Erythroblast (primary cell): ENCODE data around the gene SURF4.

Experiments
- DNase-seq, 2 experiments: peaks; one replicate each; lab custom pipeline; 2025; lab: John Stamatoyannopoulos, UW
- GATA1 ChIP-seq: IDR thresholded peaks from 2 replicates; pipeline ENCODE4 v1.6.1; 2011; ENCODE audit warnings: low read depth, mild to moderate bottlenecking, control low read depth, low read length, moderate library complexity
- POLR2A ChIP-seq: IDR thresholded peaks from 2 replicates; pipeline ENCODE4 v1.6.1; 2011; ENCODE audit warnings: mild to moderate bottlenecking, low read length

The SURF4 gene

DNA sequence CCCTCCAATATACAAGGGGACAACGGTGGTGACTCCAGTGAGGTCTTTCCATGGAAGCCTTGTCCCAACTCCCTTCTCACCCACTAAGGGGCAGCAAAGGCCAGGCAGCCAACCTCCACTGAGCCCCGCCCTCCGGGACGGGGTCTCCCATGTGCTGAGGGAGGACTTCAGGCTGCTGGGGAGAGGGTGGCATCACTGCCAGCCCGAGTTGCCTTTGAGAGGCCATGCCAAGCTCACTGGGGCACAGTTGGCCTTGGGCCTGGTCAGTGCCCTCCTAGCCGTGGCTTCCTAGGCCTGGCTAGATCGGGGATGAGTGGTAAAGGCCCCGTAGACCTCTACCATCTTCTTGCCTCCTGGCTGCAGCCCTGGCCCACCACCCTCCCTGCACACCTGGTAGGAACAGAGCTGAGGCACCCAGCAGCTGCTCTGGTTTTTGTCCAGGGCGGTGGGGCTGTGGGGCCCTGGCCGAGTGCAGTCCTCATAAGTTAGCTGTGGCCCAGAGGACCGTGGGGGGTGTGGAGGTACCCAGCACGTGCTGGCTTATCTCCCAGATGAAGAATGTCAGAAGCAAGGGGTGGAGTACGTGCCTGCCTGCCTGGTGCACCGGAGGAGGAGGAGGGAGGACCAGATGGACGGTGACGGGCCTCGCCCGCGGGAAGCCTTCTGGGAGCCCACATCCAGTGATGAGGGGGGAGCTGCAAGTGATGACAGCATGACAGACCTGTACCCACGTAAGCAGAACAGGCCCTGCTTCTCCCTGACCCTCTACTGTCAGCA, 16.3 kb downstream of the SURF4 start:
- no peak for TF ChIP-seq POLR2A
- no peak for TF ChIP-seq GATA1
- peak; percentile 65 to 82 for DNase-seq

DNA sequence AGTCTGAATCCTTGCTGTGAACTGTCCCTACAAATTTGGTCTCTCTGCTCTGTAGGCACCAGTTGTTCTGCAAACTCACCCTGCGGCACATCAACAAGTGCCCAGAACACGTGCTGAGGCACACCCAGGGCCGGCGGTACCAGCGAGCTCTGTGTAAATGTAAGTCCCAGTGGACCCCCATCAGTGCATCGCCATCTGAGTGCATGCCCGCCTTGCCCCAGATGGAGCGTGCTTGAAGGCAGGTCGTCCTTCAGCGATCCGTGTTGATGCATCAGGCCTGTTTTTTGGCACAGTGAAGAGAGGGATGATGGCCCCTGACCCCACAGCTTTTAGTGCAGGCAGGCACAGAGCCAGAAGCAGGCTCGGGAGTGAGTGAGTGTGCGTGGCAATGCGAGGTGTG, 18.2 kb downstream of the SURF4 start:
- DNase-seq = no peak

DNA sequence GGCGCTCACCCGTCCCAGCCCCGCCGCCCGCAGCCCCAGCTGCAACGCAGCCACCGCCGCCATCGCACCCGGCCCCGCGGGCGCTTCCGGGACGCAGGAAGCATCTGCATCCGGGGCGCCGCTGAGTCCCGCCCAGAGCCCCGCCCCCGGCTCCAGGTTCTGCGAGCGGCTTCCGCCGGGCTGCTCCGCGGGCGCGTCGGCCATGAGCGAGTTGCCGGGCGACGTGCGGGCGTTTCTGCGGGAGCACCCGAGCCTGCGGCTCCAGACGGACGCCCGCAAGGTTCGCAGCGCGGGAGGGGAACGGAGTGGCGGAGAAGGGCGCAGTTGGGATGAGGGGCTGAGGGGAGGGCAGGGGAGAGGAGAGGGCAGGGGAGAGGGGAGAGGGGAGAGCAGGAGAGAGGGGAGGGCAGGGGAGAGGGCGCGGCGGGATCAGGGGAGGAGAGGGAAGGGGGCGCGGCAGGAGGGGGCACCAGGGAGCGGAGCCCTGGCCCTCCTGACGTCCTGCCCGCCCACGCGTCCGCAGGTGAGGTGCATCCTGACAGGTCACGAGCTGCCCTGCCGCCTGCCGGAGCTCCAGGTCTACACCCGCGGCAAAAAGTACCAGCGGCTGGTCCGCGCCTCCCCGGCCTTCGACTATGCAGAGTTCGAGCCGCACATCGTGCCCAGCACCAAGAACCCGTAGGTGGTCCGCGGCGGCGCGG, 19.3 kb downstream of the SURF4 start, which contains the start of the genes SURF1 and SURF2:
Gene SURF1, minus strand, starts transcription at position 97 of the 701 bp plus-strand sequence. Its CDS starts 34 bp downstream, at position 63.
Gene SURF2, plus strand, starts transcription at position 160 of the 701 bp plus-strand sequence. Its CDS starts 43 bp downstream, at position 203.
- DNase-seq = peak; percentile 89 to 93
- no peak for TF ChIP-seq GATA1
- TF ChIP-seq POLR2A = no peak

More for the DNA sequence above, 18.2 kb downstream of the SURF4 start:
- no peak for TF ChIP-seq POLR2A
- no peak for TF ChIP-seq GATA1

DNA sequence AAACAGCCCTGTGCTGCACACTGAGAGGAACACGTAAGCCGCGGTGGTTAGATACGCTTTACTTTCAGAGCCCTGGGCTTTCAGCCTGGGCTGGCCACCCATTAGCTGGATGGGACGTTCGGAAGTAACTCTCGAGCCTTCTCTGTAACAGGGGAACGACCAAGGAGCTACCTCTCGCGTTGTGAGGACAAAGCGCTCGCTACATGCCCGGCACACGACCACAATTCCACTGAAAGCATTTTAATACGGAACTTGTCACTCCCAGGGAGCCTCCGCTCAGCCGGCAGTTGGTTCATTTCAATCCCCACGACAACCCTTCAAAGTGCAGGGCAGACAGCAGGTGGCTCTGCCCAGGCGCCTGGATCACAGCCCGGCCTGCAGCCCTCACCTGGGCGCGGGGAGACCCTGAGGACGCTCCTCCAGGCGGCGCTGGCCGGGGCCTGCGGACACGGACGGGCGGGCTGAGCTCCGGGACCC, 19.9 kb downstream of the SURF4 start:
- no peak for TF ChIP-seq POLR2A
- no peak for TF ChIP-seq GATA1
- DNase-seq = peak; percentile 49 to 63

DNA sequence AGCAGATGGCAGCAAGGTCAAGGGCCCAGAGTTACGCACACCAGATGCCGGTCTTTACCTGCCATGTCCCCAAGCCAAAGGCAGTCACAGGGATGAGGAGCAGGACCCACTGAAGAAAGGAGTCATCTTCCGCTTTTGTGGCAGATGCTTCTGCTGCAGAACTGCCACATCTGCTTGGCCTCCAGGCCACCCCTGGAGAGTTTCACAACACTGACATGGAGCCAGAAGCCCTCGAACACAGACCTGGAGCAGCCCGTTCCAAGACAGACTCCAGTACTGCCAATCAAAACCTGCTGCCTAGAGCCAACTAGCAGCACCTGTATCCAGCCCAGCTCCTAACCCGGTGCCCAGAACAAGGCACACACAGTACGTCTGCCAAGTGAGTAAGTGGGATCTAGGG, 21.1 kb downstream of the SURF4 start:
- no peak for TF ChIP-seq GATA1

DNA sequence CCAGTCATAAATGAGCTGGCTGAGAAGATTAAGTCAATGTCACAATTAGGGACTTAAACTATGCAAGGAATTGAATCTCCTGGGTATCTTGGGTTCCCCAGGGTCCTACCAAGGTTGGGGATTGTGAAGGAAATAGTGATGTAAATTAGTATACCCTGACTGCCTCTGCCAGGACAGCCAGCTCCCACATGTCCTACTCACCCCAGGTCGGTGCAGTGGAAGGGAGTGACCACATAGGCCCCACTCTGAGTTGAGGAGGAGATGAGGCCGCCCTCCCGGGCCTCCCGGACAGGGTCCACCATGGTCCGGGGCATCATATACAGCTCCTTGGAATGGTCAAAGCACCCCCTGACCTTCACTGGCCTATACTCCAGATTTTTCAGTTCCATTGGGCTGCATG, 22.3 kb downstream of the SURF4 start:
- DNase-seq = no peak
- no peak for TF ChIP-seq GATA1

More for the DNA sequence above, 21.1 kb downstream of the SURF4 start:
- DNase-seq = no peak

DNA sequence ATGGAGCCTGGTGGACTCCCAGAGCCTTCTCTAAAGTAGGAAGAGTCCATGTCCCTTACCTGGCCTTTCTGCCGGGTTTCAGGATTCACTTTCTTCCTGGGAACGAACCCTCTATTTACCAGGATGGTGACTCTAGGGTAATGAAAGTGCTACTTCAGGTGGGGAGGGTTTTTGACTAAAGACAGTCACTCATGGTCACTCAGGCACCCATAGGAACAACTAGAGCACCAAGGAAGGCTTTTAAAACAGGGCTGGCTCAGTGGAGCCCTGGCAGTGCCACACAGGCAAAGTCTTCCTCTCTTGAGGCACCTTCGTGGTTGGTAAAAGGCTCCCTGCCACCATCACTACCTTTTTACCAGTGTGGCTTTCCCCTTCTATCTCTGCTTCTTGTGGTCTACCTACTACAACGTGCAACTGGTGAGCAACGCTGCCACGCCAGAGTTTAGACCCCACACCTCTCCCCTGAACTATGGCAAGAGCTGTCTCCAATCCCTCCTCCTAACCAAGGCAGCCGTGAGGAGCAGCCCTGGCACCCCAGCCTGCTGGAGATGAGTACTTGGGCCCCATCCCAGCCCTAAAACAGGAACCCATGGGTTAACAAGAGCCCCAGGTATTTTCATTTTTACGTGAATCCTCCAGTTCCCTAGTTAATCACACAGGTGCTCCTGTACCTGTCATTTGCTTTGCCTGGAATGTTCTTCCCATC, 23.1 kb downstream of the SURF4 start:
- no peak for TF ChIP-seq GATA1
- no peak for TF ChIP-seq POLR2A
- no peak for DNase-seq

DNA sequence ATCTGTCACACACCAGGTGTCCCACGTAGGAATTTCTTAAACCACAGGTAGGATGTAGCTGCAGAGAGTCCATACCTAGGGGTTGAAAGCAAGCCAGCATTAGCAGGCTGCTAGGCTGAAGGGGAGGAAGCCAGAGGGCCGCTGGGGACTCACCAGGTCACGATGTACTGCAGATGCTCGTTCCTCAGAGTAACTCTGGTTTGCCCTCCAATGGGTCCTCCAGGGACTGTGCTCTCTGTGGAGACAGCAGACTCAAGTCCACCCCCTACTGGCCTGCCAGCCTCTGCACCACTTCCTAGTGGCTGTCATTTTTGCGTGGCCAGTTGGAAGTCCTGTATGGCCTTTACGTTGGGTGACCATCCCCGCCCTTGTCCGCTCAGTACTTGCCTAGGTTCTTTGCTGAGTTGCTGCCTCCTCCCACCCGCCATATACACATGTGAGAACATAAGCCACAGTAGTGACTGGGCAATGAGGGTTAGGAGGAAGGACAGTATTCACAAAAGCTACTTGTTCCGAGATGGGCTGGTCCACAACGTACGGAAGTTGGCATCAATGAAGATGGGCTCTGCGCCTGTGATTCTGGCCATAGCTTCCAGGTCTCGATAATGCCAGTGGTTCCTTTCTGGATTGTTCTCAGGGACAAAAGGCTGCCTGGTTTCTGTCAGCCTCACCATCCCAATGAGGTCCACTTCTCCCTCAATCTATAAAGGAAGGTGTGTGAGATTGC, 23.8 kb downstream of the SURF4 start:
- no peak for TF ChIP-seq GATA1
- TF ChIP-seq POLR2A = peak; percentile 36
- DNase-seq = peak; percentile 61 to 80

DNA sequence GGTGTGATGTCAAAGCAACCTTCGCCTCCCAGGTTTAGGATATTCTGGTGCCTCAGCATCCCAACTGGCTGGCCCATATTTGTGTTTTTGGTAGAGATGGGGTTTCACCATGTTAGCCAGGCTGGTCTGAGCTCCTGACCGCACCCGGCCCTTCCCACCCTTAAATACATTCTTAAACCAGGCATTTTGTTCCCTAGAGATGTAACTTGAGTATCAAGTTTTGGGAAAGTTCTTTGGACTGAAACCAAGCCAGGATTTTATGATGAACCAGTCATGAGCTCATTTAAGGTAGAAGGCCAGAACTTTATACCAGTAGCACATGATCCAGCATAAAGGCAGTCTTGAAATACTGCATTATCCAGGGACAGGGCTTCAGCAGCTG, 24.3 kb downstream of the SURF4 start:
- no peak for TF ChIP-seq POLR2A
- no peak for TF ChIP-seq GATA1
- DNase-seq = no peak

DNA sequence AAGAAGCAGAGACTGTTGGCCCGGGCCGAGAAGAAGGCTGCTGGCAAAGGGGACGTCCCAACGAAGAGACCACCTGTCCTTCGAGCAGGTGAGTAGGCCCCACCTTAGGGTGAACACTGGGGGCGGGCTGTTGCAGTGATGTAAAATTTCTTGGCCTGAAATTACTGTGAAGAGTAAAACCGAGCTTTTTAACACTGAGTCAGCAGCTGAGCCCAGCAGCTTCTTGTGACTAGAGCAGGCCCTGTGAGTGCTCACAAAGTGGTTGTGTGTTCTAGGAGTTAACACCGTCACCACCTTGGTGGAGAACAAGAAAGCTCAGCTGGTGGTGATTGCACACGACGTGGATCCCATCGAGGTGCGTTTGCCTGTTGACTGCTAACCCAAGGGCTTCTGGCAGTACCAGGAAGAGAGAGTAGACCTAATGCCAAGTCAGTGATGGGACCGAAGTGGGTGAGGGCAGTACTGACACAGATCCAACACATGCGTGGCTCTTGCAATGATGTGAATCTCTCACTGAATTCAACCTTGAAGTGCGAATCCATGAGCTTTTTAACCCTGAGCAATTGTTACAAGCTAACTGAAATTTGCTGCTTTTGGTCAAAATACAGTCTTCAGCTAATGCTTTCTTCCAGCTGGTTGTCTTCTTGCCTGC, 25.8 kb downstream of the SURF4 start:
- TF ChIP-seq GATA1 = no peak
- no peak for TF ChIP-seq POLR2A
- no peak for DNase-seq

DNA sequence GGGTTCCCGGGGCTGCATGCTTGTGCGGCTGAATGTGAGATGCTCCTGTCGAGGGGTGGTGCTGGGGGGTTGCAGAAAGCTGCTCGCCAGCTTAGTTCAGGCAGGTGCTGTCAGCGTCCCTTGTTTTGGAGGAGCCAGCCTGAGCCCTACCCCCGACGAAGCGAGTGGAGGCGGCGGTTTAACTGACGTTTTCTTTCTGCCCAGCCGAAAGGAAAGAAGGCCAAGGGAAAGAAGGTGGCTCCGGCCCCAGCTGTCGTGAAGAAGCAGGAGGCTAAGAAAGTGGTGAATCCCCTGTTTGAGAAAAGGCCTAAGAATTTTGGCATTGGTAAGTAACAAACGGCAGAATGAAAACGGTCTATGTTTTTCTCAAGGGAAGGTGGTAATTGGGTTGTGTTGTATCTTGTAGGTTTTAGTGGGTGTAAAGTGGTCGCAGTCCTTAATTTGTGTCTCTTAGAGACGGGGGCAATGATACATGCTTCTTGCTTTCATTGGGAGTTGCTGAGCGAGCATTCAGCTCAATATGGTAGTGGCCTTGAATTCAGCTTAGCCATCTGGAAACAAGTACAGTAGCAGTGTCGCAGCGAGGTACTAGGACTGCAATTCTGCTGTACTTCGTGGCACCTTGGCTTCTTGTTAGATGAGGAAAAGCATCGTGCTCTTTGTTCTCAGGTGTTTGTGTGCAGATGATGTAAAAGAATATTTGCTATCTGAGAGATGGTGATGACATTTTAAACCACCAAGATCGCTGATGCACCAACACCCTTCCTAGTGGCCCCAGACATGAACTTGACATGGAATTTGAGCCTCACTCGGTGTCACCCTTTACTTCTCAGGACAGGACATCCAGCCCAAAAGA, 26.9 kb downstream of the SURF4 start:
- DNase-seq = peak; percentile 30 to 48
- TF ChIP-seq POLR2A (no peak), GATA1 (no peak)
